Activated CD4-positive, alpha-beta memory T cell treated with anti-CD3 and anti-CD28 coated beads, Interleukin-2, amount 10 ng/mL, durations not matched to agents 7 days and 5 days (primary cell): Measurements from ENCODE around the gene TBCB. TPM values are rescaled to one million over a fixed set of nuclear protein-coding genes. Genes with fewer than 3 reads are reported as not detected.

Experiments
- CTCF ChIA-PET: fragments of 350-600 bp; sonication (Branson Sonifier 250); formaldehyde crosslinking; loops from one replicate; lab custom pipeline; 2021; ENCODE audit warnings: antibody characterized with exemption, inconsistent platforms; lab: Charles Lee
- POLR2A ChIA-PET: fragments of 350-600 bp; sonication (Branson Sonifier 250); formaldehyde crosslinking; loops from one replicate; lab custom pipeline; 2021; ENCODE audit warnings: antibody characterized with exemption; lab: Charles Lee
- DNase-seq: peaks from one replicate; pipeline ENCODE4 v3.0.0-alpha.2; 2020
- H3K27ac Mint-ChIP-seq: one replicate; pipeline ENCODE4 v1.8.0; 2021; ENCODE audit warnings: mild to moderate bottlenecking, mixed read lengths
- H3K27me3 Mint-ChIP-seq: one replicate; pipeline ENCODE4 v1.8.0; 2021; ENCODE audit warnings: mixed read lengths
- H3K36me3 Mint-ChIP-seq: one replicate; pipeline ENCODE4 v1.8.0; 2021; ENCODE audit warnings: low read depth, mixed read lengths
- H3K4me1 Mint-ChIP-seq: one replicate; pipeline ENCODE4 v1.8.0; 2021; ENCODE audit warnings: mixed read lengths
- H3K4me3 Mint-ChIP-seq: one replicate; pipeline ENCODE4 v1.8.0; 2021; ENCODE audit warnings: mild to moderate bottlenecking, mixed read lengths
- H3K9me3 Mint-ChIP-seq: one replicate; pipeline ENCODE4 v1.8.0; 2021; ENCODE audit warnings: mixed read lengths
- total RNA-seq, 2 experiments: library from RNA; stranded (reverse); gene quantifications; one replicate each; pipeline ENCODE4 v1.2.3, GENCODE V29; 2021

The TBCB gene
- total RNA-seq, 2 experiments from 2014 or later: 185 to 200 TPM

- ChIA-PET POLR2A (no interaction called here), CTCF (no interaction called here)
- Mint-ChIP-seq H3K4me1 (peaks cover 8% of the 10 kb centered on the region), H3K36me3 (peaks cover 28% of the 10 kb centered on the region), H3K27ac (no peak overlapping the region), H3K9me3 (no peaks in the 10 kb centered on the region), H3K27me3 (no peaks in the 10 kb centered on the region), H3K4me3 (no peak overlapping the region)
- DNase-seq: no peak
Observed at GRCh38 chr19:36108684-36109083, 6.6 kb upstream of the TBCB start.

- peaks cover 27% of the 10 kb centered on the region for H3K36me3 Mint-ChIP-seq
- no peak within 1 kb of the TSS for H3K27ac Mint-ChIP-seq
- H3K9me3 Mint-ChIP-seq: no peaks in the 10 kb centered on the region
- H3K4me3 Mint-ChIP-seq: no peak within 1 kb of the TSS
- peaks cover 18% of the 10 kb centered on the region for H3K4me1 Mint-ChIP-seq
- no peaks in the 10 kb centered on the region for H3K27me3 Mint-ChIP-seq
- CTCF ChIA-PET: interaction anchor here (1.2 kb wide), 1 partner anchor 17 kb away, joined by 3 read pairs; no protein-coding TSS in a partner anchor
- no peak for DNase-seq
- POLR2A ChIA-PET: no interaction called here
Observed at GRCh38 chr19:36110487-36111199, 4.6 kb upstream of the TBCB start, which contains the start of gene OVOL3. OVOL3 (plus strand) TSS chr19:36111143; CDS start chr19:36111203, 60 bp downstream.

- Mint-ChIP-seq H3K4me3 (no peak overlapping the region), H3K9me3 (no peaks in the 10 kb centered on the region), H3K4me1 (peaks cover 21% of the 10 kb centered on the region), H3K36me3 (peaks cover 27% of the 10 kb centered on the region), H3K27ac (no peak overlapping the region), H3K27me3 (no peaks in the 10 kb centered on the region)
- POLR2A ChIA-PET: no interaction called here
- CTCF ChIA-PET: no interaction called here
- DNase-seq: no peak
Observed at GRCh38 chr19:36111200-36111539, 4.1 kb upstream of the TBCB start.

GRCh38 chr19:36112678-36113077 lies 2.6 kb upstream of the TBCB start:
- POLR2A ChIA-PET: interaction anchor here (1.2 kb wide), 1 partner anchor 27 kb away, joined by 3 read pairs; the partner anchor contains the start of gene CAPNS1
- peaks cover 28% of the 10 kb centered on the region for H3K36me3 Mint-ChIP-seq
- H3K9me3 Mint-ChIP-seq: no peaks in the 10 kb centered on the region
- DNase-seq: no peak
- H3K27ac Mint-ChIP-seq: peak overlapping the region; percentile 60
- H3K27me3 Mint-ChIP-seq: no peaks in the 10 kb centered on the region
- H3K4me1 Mint-ChIP-seq: peaks cover 34% of the 10 kb centered on the region
- peak overlapping the region; percentile 92 for H3K4me3 Mint-ChIP-seq
- CTCF ChIA-PET: no interaction called here

GRCh38 chr19:36113425-36113824 lies 1.8 kb upstream of the TBCB start:
- Mint-ChIP-seq H3K4me3 (peak overlapping the region; percentile 92), H3K36me3 (peaks cover 33% of the 10 kb centered on the region), H3K9me3 (no peaks in the 10 kb centered on the region), H3K4me1 (peaks cover 41% of the 10 kb centered on the region), H3K27me3 (no peaks in the 10 kb centered on the region), H3K27ac (no peak overlapping the region)
- ChIA-PET CTCF (interaction anchor here (2.1 kb wide), 1 partner anchor 14 kb away, joined by 23 read pairs; no protein-coding TSS in a partner anchor), POLR2A (interaction anchor here (0.6 to 6.2 kb wide), 3 partner anchors 14 to 1793 kb away, joined by 3 to 37 read pairs (median 4); partner anchors contain the start of genes CAPNS1 and WDR87)
- DNase-seq: no peak

GRCh38 chr19:36113894-36114720 lies 1.2 kb upstream of the TBCB start:
- Mint-ChIP-seq H3K4me1 (peaks cover 44% of the 10 kb centered on the region), H3K27ac (peak overlapping the region; percentile 95), H3K27me3 (no peaks in the 10 kb centered on the region), H3K4me3 (peak overlapping the region; percentile 92), H3K9me3 (no peaks in the 10 kb centered on the region), H3K36me3 (peaks cover 38% of the 10 kb centered on the region)
- ChIA-PET CTCF (interaction anchor here (2.1 kb wide), 1 partner anchor 13 kb away, joined by 23 read pairs; no protein-coding TSS in a partner anchor), POLR2A (interaction anchor here (0.6 to 6.2 kb wide), 9 partner anchors 11 to 1792 kb away, joined by 3 to 37 read pairs (median 9); partner anchors contain the start of genes CAPNS1, THAP8, WDR62 and WDR87)
- peak; percentile 37 for DNase-seq

- Mint-ChIP-seq H3K27me3 (no peaks in the 10 kb centered on the region), H3K36me3 (peaks cover 43% of the 10 kb centered on the region), H3K27ac (peak within 1 kb of the TSS; percentile 95), H3K4me1 (peaks cover 46% of the 10 kb centered on the region), H3K4me3 (peak within 1 kb of the TSS; percentile 92), H3K9me3 (no peaks in the 10 kb centered on the region)
- ChIA-PET CTCF (interaction anchor here (0.7 to 2.1 kb wide), 5 partner anchors 12 to 100 kb away, joined by 3 to 23 read pairs (median 4); no protein-coding TSS in a partner anchor), POLR2A (interaction anchor here (0.7 to 6.2 kb wide), 20 partner anchors 9 to 735 kb away, joined by 3 to 37 read pairs (median 4); partner anchors contain the start of genes ALKBH6, CAPNS1, THAP8 and WDR62)
- peak; percentile 99 for DNase-seq
Observed at GRCh38 chr19:36114721-36115452, 381 bp upstream of the TBCB start, which contains the start of gene POLR2I. POLR2I (minus strand) TSS chr19:36114875; CDS start chr19:36114856, 19 bp downstream.

- DNase-seq: no peak
- Mint-ChIP-seq H3K27ac (peak overlapping the region; percentile 95), H3K4me3 (peak overlapping the region; percentile 92), H3K9me3 (no peaks in the 10 kb centered on the region), H3K4me1 (peaks cover 51% of the 10 kb centered on the region), H3K36me3 (peaks cover 49% of the 10 kb centered on the region), H3K27me3 (no peaks in the 10 kb centered on the region)
- POLR2A ChIA-PET: interaction anchor here (1.0 to 6.2 kb wide), 10 partner anchors 8 to 734 kb away, joined by 3 to 37 read pairs (median 8); partner anchors contain the start of genes ALKBH6, CAPNS1, ZNF146 and ZNF345
- CTCF ChIA-PET: interaction anchor here (1.0 to 1.7 kb wide), 3 partner anchors 12 to 53 kb away, joined by 3 to 6 read pairs (median 4); no protein-coding TSS in a partner anchor
Observed at GRCh38 chr19:36116344-36116637, 1.0 kb downstream of the TBCB start.

GRCh38 chr19:36120092-36120983 lies 5.1 kb downstream of the TBCB start:
- CTCF ChIA-PET: no interaction called here
- H3K27ac Mint-ChIP-seq: no peak overlapping the region
- H3K36me3 Mint-ChIP-seq: peaks cover 49% of the 10 kb centered on the region
- no peaks in the 10 kb centered on the region for H3K9me3 Mint-ChIP-seq
- H3K4me3 Mint-ChIP-seq: no peak overlapping the region
- DNase-seq: no peak
- H3K27me3 Mint-ChIP-seq: no peaks in the 10 kb centered on the region
- POLR2A ChIA-PET: no interaction called here
- peaks cover 33% of the 10 kb centered on the region for H3K4me1 Mint-ChIP-seq

- peaks cover 55% of the 10 kb centered on the region for H3K36me3 Mint-ChIP-seq
- CTCF ChIA-PET: no interaction called here
- DNase-seq: no peak
- peaks cover 38% of the 10 kb centered on the region for H3K4me1 Mint-ChIP-seq
- H3K9me3 Mint-ChIP-seq: no peaks in the 10 kb centered on the region
- POLR2A ChIA-PET: interaction anchor here (1.0 kb wide), 1 partner anchor 23 kb away, joined by 4 read pairs; no protein-coding TSS in a partner anchor
- no peak overlapping the region for H3K4me3 Mint-ChIP-seq
- H3K27ac Mint-ChIP-seq: no peak overlapping the region
- H3K27me3 Mint-ChIP-seq: no peaks in the 10 kb centered on the region
Observed at GRCh38 chr19:36120984-36121358, 5.7 kb downstream of the TBCB start.

- peaks cover 52% of the 10 kb centered on the region for H3K36me3 Mint-ChIP-seq
- H3K9me3 Mint-ChIP-seq: no peaks in the 10 kb centered on the region
- POLR2A ChIA-PET: interaction anchor here (1.0 kb wide), 1 partner anchor 24 kb away, joined by 4 read pairs; no protein-coding TSS in a partner anchor
- no peak for DNase-seq
- H3K4me3 Mint-ChIP-seq: no peak overlapping the region
- peaks cover 32% of the 10 kb centered on the region for H3K4me1 Mint-ChIP-seq
- H3K27me3 Mint-ChIP-seq: no peaks in the 10 kb centered on the region
- CTCF ChIA-PET: no interaction called here
- H3K27ac Mint-ChIP-seq: no peak overlapping the region
Observed at GRCh38 chr19:36121486-36122124, 6.3 kb downstream of the TBCB start.
